ENCODE results near the gene ZRANB2.

The ZRANB2 gene

DNA sequence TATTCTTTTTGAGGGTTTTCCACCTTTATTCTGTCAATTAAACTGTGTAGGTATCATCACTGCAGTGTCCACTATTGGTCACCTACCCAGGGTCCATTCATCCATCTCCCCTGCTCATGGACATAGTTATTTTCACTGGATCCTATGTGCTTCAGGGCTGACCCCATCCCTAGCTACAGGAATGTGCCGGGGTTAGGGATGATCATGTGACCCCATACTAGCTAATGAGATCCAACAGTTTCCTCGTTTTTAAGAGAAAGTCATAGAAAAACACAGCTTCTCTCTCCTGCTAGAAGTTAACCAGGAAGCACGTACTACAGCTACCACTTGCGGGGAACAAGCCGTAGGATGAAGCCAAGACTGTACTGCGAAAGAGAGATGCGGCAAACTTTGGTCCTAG lies 52.8 kb downstream of the ZRANB2 start:
- DNase-seq, result no peak

DNA sequence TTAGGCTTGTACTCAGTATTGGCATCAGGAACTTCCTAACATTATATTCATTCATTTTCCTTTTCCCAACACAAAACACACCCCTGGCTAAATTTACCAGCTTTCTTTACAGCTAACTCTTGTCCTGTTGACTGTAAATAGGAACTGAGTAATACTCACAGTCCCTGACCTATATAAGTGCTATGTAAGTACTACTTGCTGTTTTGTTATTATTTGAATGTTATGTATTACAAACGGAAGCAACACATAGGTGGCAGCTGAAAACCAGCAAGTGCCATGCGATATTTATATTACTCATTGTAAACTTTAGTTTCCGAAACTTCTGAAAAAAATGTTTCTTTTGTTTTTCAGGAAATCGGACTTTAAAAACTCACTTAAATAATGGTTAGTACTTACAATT lies 54.7 kb downstream of the ZRANB2 start:
- DNase-seq, result no peak

DNA sequence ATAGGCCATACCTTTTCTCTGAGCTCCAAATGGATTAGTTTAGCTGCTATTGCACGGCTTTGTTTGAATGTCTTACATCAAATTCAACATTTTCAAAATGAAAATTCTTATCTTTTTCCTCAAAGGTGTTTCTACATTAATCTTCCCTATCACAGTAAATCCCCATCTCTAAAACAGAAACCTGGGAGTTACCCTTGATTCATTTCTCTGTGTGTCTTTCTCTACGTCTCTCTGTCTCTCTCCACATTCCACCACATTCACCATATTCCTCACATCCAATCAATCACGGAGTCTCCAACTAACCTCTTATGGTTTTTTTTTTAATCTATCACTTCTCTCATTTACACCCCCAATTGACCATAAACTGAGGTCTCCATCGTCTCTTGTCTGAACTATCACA lies 57.3 kb downstream of the ZRANB2 start:
- no peak for DNase-seq

DNA sequence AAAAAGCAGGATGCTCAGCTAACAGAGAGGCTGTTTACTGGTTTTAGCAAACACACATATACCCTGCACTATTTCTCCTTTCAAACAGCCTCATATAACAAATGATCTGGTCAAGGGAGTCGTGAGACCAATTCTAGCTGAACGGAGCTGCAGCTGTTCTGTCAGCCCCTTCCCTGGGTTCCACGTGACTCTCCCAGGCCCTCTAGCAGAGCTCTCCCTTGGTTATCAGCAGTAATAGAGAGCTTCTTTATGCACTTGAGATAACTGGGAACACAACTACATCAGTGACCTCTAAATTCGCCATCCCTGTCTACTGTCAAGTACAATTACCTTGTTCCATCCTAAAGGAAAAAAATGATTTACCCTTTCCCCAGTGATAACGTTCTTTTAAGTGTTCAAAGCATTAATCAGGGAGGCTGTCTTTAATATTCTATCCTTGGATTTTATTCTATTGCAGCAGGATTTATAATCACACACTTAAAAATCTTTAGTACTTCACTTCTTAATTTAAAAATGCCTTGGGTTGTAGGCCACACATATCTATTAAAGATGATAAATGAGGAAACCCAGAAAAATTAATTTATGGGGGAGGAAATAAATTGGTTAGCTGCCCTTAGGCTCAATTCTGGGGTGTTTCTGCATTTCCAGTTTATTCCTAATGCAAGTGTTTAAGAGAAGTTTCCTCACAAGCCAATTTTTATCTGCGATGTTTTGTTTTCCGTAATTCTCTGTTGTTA lies 61.4 kb downstream of the ZRANB2 start:
- DNase-seq, result no peak

DNA sequence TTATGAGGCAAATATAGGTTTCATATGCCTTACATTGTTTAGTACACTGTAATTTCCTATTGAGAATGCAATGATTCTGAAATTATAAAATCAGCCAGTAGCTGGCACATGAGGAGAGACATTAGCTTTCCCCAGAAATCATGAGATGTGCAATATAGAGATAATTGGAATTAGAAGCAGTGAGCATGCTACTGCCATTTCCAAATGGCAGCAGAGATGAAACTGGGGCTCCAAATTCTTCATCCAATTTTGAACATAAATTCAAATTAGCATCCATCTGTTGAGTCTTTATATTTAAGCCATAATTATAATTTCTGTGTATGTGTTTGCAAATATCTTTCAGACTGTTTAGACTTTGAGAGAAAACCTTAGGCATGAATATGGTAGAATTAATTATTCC lies 62.0 kb downstream of the ZRANB2 start:
- no peak for DNase-seq

- DNase-seq, result no peak
Observed at GRCh38 chr1:71015745-71016144, 65.1 kb downstream of the ZRANB2 start.

- DNase-seq, result no peak
Observed at GRCh38 chr1:71014178-71014579, 66.7 kb downstream of the ZRANB2 start.

Data from inflammatory macrophage (primary cell).